Measurements from ENCODE around the gene WDR41.
A peak's percentile ranks its signal among the peaks of the same experiment; 100 is the strongest.
"Not testable (repeated sequence)": the region's sequence is repeated elsewhere in the genome, so short reads cannot be mapped to it uniquely, and the experiment has no call there.

WDR41 gene

DNA sequence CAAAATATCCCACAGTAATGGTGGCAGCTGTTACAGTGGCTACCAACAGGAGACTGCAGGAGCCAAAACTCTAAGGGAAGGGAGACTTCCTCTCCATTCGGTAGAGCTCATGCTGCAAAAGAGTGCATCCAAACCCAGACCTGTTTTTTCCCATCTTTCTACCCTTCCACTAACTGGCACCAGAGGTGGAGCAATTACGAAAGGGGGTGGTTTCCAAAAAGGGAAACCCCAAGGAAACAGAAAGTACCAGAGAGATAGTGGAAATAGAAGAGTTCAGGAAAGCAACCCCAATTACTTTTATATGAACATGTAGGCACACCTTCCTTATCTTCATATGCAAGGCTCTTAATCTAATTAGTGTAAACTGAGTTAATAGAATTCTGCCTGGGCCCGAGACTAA is 7.3 kb upstream of the WDR41 start:
- no peaks in the 10 kb centered on the region for H3K79me2 ChIP-seq (ENCODE audit: insufficient read depth, low read length)
- no peaks in the 10 kb centered on the region for H3K9me2 ChIP-seq (replicated peaks; ENCODE audit: low read depth, low read length)
- H3K36me3 ChIP-seq (ENCODE audit: insufficient read depth, low read length) = no peaks in the 10 kb centered on the region
- no peaks in the 10 kb centered on the region for H3F3A ChIP-seq (ENCODE audit: low read depth)
- no peak overlapping the region for H2AFZ ChIP-seq (ENCODE audit: low read length)
- no peaks in the 10 kb centered on the region for H3K4me1 ChIP-seq (ENCODE audit: insufficient read depth, low read length, poor library complexity, severe bottlenecking)
- no peak overlapping the region for H3K9ac ChIP-seq (ENCODE audit: low read depth, low read length, poor library complexity, severe bottlenecking)
- no peak overlapping the region for H3K4me3 ChIP-seq (ENCODE audit: low read length, poor library complexity, severe bottlenecking)
- no peaks in the 10 kb centered on the region for H3K27me3 ChIP-seq (ENCODE audit: insufficient read depth, low read length, poor library complexity, severe bottlenecking)
- H3K9me3 ChIP-seq (ENCODE audit: insufficient read depth, low read depth, low read length) = no peaks in the 10 kb centered on the region
- H4K20me1 ChIP-seq (ENCODE audit: insufficient read depth, low read length, poor library complexity, severe bottlenecking) = no peaks in the 10 kb centered on the region
- no peak overlapping the region for H3K4me2 ChIP-seq (ENCODE audit: low read depth, low read length, poor library complexity, severe bottlenecking)
- no peak for TF ChIP-seq EZH2phosphoT487 (IDR thresholded peaks at IDR 0.05; ENCODE audit: borderline replicate concordance)
- TF ChIP-seq, protein P1, sequence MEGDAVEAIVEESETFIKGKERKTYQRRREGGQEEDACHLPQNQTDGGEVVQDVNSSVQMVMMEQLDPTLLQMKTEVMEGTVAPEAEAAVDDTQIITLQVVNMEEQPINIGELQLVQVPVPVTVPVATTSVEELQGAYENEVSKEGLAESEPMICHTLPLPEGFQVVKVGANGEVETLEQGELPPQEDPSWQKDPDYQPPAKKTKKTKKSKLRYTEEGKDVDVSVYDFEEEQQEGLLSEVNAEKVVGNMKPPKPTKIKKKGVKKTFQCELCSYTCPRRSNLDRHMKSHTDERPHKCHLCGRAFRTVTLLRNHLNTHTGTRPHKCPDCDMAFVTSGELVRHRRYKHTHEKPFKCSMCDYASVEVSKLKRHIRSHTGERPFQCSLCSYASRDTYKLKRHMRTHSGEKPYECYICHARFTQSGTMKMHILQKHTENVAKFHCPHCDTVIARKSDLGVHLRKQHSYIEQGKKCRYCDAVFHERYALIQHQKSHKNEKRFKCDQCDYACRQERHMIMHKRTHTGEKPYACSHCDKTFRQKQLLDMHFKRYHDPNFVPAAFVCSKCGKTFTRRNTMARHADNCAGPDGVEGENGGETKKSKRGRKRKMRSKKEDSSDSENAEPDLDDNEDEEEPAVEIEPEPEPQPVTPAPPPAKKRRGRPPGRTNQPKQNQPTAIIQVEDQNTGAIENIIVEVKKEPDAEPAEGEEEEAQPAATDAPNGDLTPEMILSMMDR (conservative IDR thresholded peaks at IDR 0.05; ENCODE audit: low read length) = no peak

DNA sequence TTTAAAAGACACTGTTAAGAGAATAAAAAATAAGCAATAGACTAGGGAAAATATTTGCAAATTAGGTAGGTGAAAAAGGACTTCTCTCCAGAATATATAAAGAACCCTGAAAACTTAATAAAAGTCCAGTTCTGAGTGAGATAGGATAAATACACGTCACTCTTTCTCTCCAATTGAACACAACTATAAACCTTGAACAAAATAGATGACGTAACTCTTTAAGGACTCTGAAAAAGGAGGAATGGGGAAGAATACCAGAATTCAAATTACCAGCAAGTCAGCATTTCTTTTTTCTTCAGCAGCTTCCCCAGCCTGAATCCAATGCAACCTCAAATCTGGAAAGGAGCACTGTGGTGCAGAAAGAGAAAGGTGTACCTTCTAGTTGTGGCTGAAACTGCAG is 6.8 kb upstream of the WDR41 start:
- Histone ChIP-seq H3K9me2 (replicated peaks; ENCODE audit: low read depth, low read length) (no peaks in the 10 kb centered on the region), H3K79me2 (ENCODE audit: insufficient read depth, low read length) (no peaks in the 10 kb centered on the region), H3K27me3 (ENCODE audit: insufficient read depth, low read length, poor library complexity, severe bottlenecking) (no peaks in the 10 kb centered on the region), H3K36me3 (ENCODE audit: insufficient read depth, low read length) (no peaks in the 10 kb centered on the region), H3K9me3 (ENCODE audit: insufficient read depth, low read depth, low read length) (no peaks in the 10 kb centered on the region), H2AFZ (ENCODE audit: low read length) (no peak overlapping the region), H4K20me1 (ENCODE audit: insufficient read depth, low read length, poor library complexity, severe bottlenecking) (no peaks in the 10 kb centered on the region), H3F3A (ENCODE audit: low read depth) (no peaks in the 10 kb centered on the region), H3K4me1 (ENCODE audit: insufficient read depth, low read length, poor library complexity, severe bottlenecking) (no peaks in the 10 kb centered on the region), H3K9ac (ENCODE audit: low read depth, low read length, poor library complexity, severe bottlenecking) (no peak overlapping the region), H3K4me2 (ENCODE audit: low read depth, low read length, poor library complexity, severe bottlenecking) (no peak overlapping the region), H3K4me3 (ENCODE audit: low read length, poor library complexity, severe bottlenecking) (no peak overlapping the region)
- TF ChIP-seq, protein P1 (conservative IDR thresholded peaks at IDR 0.05; ENCODE audit: low read length) = no peak
- no peak for TF ChIP-seq EZH2phosphoT487 (IDR thresholded peaks at IDR 0.05; ENCODE audit: borderline replicate concordance)

DNA sequence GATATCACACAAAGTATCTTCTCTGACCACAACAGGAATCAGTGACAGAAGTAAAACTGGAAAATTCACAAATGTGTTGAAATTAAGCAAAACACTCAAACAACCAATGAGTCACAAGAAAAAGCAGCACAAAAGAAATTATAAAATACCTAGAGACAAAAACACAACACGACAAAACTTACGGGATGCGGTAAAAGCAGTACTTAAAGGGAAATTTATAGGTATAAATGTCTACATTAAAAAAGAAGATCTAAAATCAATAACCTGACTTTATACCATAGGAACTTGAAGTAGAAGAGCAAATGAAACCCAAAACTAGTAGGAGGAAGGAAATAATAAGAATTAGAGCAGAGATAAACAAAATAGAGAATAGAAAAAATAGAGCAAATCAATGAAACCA is 2.8 kb upstream of the WDR41 start:
- TF ChIP-seq EZH2phosphoT487 (IDR thresholded peaks at IDR 0.05; ENCODE audit: borderline replicate concordance) = no peak
- Histone ChIP-seq H3K36me3 (ENCODE audit: insufficient read depth, low read length) (no peaks in the 10 kb centered on the region), H3K9me3 (ENCODE audit: insufficient read depth, low read depth, low read length) (no peaks in the 10 kb centered on the region), H3K9me2 (replicated peaks; ENCODE audit: low read depth, low read length) (no peaks in the 10 kb centered on the region), H3K79me2 (ENCODE audit: insufficient read depth, low read length) (peaks cover 10% of the 10 kb centered on the region), H3K4me2 (ENCODE audit: low read depth, low read length, poor library complexity, severe bottlenecking) (no peak overlapping the region), H3K9ac (ENCODE audit: low read depth, low read length, poor library complexity, severe bottlenecking) (no peak overlapping the region), H3K27me3 (ENCODE audit: insufficient read depth, low read length, poor library complexity, severe bottlenecking) (no peaks in the 10 kb centered on the region), H2AFZ (ENCODE audit: low read length) (peak overlapping the region; percentile 43; the same call in 1 of the 2 replicates), H3K4me1 (ENCODE audit: insufficient read depth, low read length, poor library complexity, severe bottlenecking) (no peaks in the 10 kb centered on the region), H4K20me1 (ENCODE audit: insufficient read depth, low read length, poor library complexity, severe bottlenecking) (no peaks in the 10 kb centered on the region), H3K4me3 (ENCODE audit: low read length, poor library complexity, severe bottlenecking) (no peak overlapping the region), H3F3A (ENCODE audit: low read depth) (no peaks in the 10 kb centered on the region)

DNA sequence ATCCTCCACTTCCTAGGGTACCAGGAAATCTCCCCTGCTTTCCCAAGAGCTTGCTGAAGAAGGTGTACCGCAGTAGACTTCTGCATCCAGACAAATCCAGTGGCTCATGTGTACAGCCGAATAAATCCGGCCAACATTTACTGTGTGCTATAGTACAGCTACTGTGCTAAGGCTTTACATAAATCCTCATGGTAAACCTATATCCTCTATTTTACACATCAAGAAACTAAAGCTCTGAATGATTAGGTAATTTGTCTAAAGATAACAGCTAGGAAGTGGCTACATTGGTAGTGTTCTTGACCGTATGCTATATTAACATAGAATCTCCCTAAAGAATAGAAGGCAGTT is 511 bp upstream of the WDR41 start:
- Histone ChIP-seq H3F3A (ENCODE audit: low read depth) (no peaks in the 10 kb centered on the region), H3K4me1 (ENCODE audit: insufficient read depth, low read length, poor library complexity, severe bottlenecking) (no peaks in the 10 kb centered on the region), H3K79me2 (ENCODE audit: insufficient read depth, low read length) (peaks cover 29% of the 10 kb centered on the region), H3K27me3 (ENCODE audit: insufficient read depth, low read length, poor library complexity, severe bottlenecking) (no peaks in the 10 kb centered on the region), H3K4me3 (ENCODE audit: low read length, poor library complexity, severe bottlenecking) (peak overlapping the region; percentile 43), H3K36me3 (ENCODE audit: insufficient read depth, low read length) (no peaks in the 10 kb centered on the region), H3K9me2 (replicated peaks; ENCODE audit: low read depth, low read length) (no peaks in the 10 kb centered on the region), H4K20me1 (ENCODE audit: insufficient read depth, low read length, poor library complexity, severe bottlenecking) (peaks cover 4% of the 10 kb centered on the region), H3K9me3 (ENCODE audit: insufficient read depth, low read depth, low read length) (no peaks in the 10 kb centered on the region), H3K9ac (ENCODE audit: low read depth, low read length, poor library complexity, severe bottlenecking) (no peak overlapping the region), H2AFZ (ENCODE audit: low read length) (peak overlapping the region; percentile 80), H3K4me2 (ENCODE audit: low read depth, low read length, poor library complexity, severe bottlenecking) (no peak overlapping the region)
- no peak for TF ChIP-seq EZH2phosphoT487 (IDR thresholded peaks at IDR 0.05; ENCODE audit: borderline replicate concordance)
- TF ChIP-seq, protein P1 (conservative IDR thresholded peaks at IDR 0.05; ENCODE audit: low read length) = no peak

DNA sequence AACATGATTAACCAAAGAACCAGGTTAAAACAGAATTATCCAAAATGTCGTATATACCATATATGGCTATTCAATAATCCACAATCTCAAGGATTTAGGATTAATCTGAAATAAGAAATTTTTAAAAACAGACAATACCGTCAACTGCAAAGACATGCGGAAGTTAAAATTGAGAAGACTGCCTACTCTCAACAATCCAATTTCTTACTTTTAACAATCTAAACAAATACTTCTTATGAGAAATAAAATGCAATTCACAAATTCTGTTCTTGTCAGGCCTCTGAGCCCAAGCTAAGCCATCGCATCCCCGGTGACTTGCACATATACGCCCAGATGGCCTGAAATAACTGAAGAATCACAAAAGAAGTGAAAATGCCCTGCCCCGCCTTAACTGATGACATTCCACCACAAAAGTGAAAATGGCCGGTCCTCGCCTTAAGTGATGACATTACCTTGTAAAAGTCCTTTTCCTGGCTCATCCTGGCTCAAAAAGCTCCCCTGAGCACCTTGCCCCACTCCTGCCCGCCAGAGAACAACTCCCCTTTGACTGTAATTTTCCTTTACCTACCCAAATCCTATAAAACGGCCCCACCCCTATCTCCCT is 1.3 kb downstream of the WDR41 start:
- Histone ChIP-seq H3K4me2 (ENCODE audit: low read depth, low read length, poor library complexity, severe bottlenecking) (peak overlapping the region; percentile 74), H3K9ac (ENCODE audit: low read depth, low read length, poor library complexity, severe bottlenecking) (peak overlapping the region; percentile 82), H3K4me3 (ENCODE audit: low read length, poor library complexity, severe bottlenecking) (peak overlapping the region; percentile 81), H3K79me2 (ENCODE audit: insufficient read depth, low read length) (peaks cover 34% of the 10 kb centered on the region)
- not testable (repeated sequence) for H4K20me1 ChIP-seq (ENCODE audit: insufficient read depth, low read length, poor library complexity, severe bottlenecking); H3K9me3 ChIP-seq (ENCODE audit: insufficient read depth, low read depth, low read length); H3K4me1 ChIP-seq (ENCODE audit: insufficient read depth, low read length, poor library complexity, severe bottlenecking); H2AFZ ChIP-seq (ENCODE audit: low read length); H3K27me3 ChIP-seq (ENCODE audit: insufficient read depth, low read length, poor library complexity, severe bottlenecking); H3K36me3 ChIP-seq (ENCODE audit: insufficient read depth, low read length); H3K9me2 ChIP-seq (replicated peaks; ENCODE audit: low read depth, low read length); H3F3A ChIP-seq (ENCODE audit: low read depth)
